ENCODE measurements around the gene NRARP. TPM values are rescaled to one million over a fixed set of nuclear protein-coding genes. Genes with fewer than 3 reads are reported as not detected.

The NRARP gene
- total and polyA plus RNA-seq, 2 of the 13 experiments (the other 11 are each of a cell fraction or from before 2014, with no cell fraction given), result 0.22 to 0.46 TPM

GRCh38 chr9:137294681-137295237, 7.3 kb downstream of the NRARP start (continued):
- TF ChIP-seq ZBTB10 (CRISPR knock-in tag; IDR thresholded peaks at IDR 0.05; ENCODE audit: borderline replicate concordance), result no peak
- no peak for TF ChIP-seq IRX3 (CRISPR knock-in tag; IDR thresholded peaks at IDR 0.05; ENCODE audit: borderline replicate concordance, low read depth)
- no peak for TF ChIP-seq GATAD1 (CRISPR knock-in tag; IDR thresholded peaks at IDR 0.05)
- TF ChIP-seq ZNF709 (CRISPR knock-in tag; IDR thresholded peaks at IDR 0.05), result no peak
- TF ChIP-seq BRCA1 (CRISPR knock-in tag; IDR thresholded peaks at IDR 0.05), result no peak
- no peak for TF ChIP-seq ZNF263 (CRISPR knock-in tag; IDR thresholded peaks at IDR 0.05)
- TF ChIP-seq AGO2 (optimal IDR thresholded peaks at IDR 0.05; ENCODE audit: low read depth, low read length), result no peak
- TF ChIP-seq ZHX1 (CRISPR knock-in tag; IDR thresholded peaks at IDR 0.05; ENCODE audit: low read depth), result no peak
- TF ChIP-seq ZFY (CRISPR knock-in tag; IDR thresholded peaks at IDR 0.05), result peak; percentile 12; the same call in 1 of the 2 replicates
- no peak for TF ChIP-seq ZNF317 (CRISPR knock-in tag; IDR thresholded peaks at IDR 0.05)
- no peak for TF ChIP-seq BORCS8-MEF2B (CRISPR knock-in tag; IDR thresholded peaks at IDR 0.05)
- 0 out of 2 replicates have a peak, but pooled peaks have one; percentile 13 for TF ChIP-seq ZNF691 (CRISPR knock-in tag; IDR thresholded peaks at IDR 0.05; ENCODE audit: borderline replicate concordance, low read depth)
- TF ChIP-seq SIX1 (CRISPR knock-in tag; IDR thresholded peaks at IDR 0.05; ENCODE audit: borderline replicate concordance), result no peak
- TF ChIP-seq SKIL (CRISPR knock-in tag; IDR thresholded peaks at IDR 0.05; ENCODE audit: borderline replicate concordance), result no peak
- TF ChIP-seq ARNT2 (CRISPR knock-in tag; IDR thresholded peaks at IDR 0.05; ENCODE audit: low read depth), result no peak
- TF ChIP-seq RNF219 (CRISPR knock-in tag; IDR thresholded peaks at IDR 0.05), result no peak
- peak; percentile 48; the same call in 1 of the 2 replicates for TF ChIP-seq ZSCAN29 (CRISPR knock-in tag; conservative IDR thresholded peaks at IDR 0.05)
